ENCODE measurements around the gene MEF2D. TPM values are rescaled to one million over a fixed set of nuclear protein-coding genes. Genes with fewer than 3 reads are reported as not detected.

Gene MEF2D
- 7.6 TPM for total RNA-seq

GRCh38 chr1:156500543-156500792 is at the start of gene MEF2D:
MEF2D (minus strand) TSS chr1:156500775; CDS start chr1:156483292, 17,483 bp downstream.

Small RNA genes lying within 50 kb of the gene (small RNA-seq; reads per million reads assigned to genes)
- gene MIR9-1: 0.56 reads per million, percentile 59 among the genes with 10 or more reads in this experiment
- gene RF00019: not detected

Other genes with a start within 250 kb of the MEF2D start
- 38.3 TPM for gene SMG5, start 217.9 kb downstream of the MEF2D start, total RNA-seq
- gene TMEM79, start 216.4 kb downstream of the MEF2D start, total RNA-seq: 2.1 TPM
- 11.5 TPM for gene GLMP, start 205.1 kb downstream of the MEF2D start, total RNA-seq
- gene VHLL, start 201.5 kb downstream of the MEF2D start, total RNA-seq: 0.69 TPM
- gene CCT3, start 162.5 kb downstream of the MEF2D start, total RNA-seq: 279 TPM
- not detected for gene TSACC, start 162.2 kb downstream of the MEF2D start, total RNA-seq
- not detected for gene RHBG, start 131.6 kb downstream of the MEF2D start, total RNA-seq
- 3.5 TPM for gene IQGAP3, start 71.8 kb upstream of the MEF2D start, total RNA-seq
- gene TTC24, start 78.9 kb upstream of the MEF2D start, total RNA-seq: not detected
- gene NAXE, start 91.0 kb upstream of the MEF2D start, total RNA-seq: 54.0 TPM
- 11.5 TPM for gene GPATCH4, start 100.7 kb upstream of the MEF2D start, total RNA-seq
- gene HAPLN2, start 118.6 kb upstream of the MEF2D start, total RNA-seq: 0.23 TPM
- gene BCAN, start 141.3 kb upstream of the MEF2D start, total RNA-seq: 219 TPM
- gene NES, start 176.6 kb upstream of the MEF2D start, total RNA-seq: 48.7 TPM
- gene CRABP2, start 204.8 kb upstream of the MEF2D start, total RNA-seq: 8.8 TPM
- gene METTL25B, start 227.7 kb upstream of the MEF2D start, total RNA-seq: 7.2 TPM
- gene ISG20L2, start 228.0 kb upstream of the MEF2D start, total RNA-seq: 15.7 TPM
- 21.5 TPM for gene MRPL24, start 240.3 kb upstream of the MEF2D start, total RNA-seq

Data from diencephalon (tissue), 1 donor.